NCI-H69 (cell line): ENCODE data around the gene KTI12.
"Not testable (repeated sequence)": the region's sequence is repeated elsewhere in the genome, so short reads cannot be mapped to it uniquely, and the experiment has no call there.

Experiments
- DNase-seq: peaks from one replicate; lab custom pipeline; 2025; lab: John Stamatoyannopoulos, UW

The KTI12 gene

DNA sequence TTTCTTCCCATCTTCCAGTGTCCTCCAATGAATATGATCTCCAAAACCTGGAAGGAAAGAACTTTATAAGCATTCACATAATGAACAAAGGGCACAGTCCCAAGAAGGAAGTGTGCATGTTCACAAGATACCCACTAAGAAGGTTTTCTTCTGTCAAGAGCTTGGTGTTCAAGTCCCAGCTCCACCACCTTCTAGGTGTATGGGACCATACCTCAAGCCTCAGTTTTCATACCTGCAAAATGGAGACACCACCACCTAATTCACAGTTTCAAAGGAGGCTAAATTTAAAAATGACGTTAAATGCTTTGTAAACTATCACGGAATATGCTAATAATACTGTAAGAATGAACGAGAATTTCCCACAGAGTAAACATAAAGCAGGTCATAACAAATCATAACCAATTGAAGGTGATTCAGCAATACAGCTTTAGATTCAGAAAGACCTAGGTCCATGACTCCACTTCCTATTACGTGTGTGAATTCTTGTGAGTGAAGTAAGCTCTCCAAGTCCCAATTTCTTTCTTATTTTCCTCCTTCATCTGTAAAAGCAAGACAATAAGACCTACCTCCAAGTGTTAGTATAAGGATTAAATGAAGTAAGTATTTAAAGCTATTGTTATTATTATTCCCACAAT is 8.1 kb upstream of the KTI12 start:
- DNase-seq = no peak

DNA sequence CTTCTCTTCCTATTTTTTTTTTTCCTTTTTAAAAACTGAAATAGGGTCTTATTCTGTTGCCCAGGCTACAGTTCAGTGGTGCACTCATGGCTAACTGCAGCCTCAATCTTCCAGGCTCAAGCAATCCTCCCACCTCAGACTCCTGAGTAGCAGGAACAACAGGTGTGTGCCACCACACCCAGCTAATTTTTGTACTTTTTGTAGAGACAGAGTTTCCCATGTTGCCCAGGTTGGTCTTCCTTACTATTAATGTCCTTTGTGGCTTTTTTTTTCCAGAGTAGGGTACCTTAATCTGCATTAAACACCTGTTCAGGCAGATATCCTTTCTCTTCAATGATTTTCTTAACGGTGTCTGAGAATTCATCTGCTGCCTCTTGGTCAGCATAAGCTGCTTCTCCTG is 4.3 kb upstream of the KTI12 start:
- no peak for DNase-seq

DNA sequence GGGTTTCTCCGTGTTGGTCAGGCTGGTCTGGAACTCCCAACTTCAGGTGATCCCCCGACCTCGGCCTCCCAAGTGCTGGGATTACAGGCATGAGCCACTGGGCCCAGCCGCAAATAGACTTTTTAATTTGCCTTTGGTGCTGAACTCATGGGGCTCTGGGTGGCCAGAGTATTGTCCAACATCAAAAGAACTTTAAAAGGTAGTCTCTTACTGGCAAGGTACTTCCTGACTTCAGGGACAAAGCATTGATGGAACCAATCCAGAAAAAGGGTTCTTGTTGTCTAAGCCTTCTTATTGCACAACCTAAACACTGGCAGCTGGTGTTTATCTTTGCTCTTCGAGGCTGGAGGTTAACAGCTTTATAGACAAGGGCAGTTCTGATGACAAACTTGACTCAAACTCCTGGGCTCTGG is 3.8 kb upstream of the KTI12 start:
- peak; percentile 50 for DNase-seq

DNA sequence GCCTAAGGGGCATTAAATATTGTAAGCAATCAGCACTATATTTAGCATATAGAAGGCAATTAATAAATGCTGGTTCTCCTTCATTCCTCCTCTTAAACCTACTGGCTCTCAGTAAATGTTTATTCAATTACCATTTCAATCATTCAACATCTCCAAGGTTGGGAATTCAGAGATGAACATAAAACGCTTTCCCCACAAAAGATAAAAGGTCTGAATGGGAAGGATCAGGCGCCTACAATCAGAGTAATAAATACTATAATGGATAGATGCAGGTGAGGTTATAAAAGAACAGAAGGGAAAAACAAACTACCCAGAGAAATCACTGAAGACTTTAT is 407 bp upstream of the KTI12 start:
- DNase-seq = no peak

DNA sequence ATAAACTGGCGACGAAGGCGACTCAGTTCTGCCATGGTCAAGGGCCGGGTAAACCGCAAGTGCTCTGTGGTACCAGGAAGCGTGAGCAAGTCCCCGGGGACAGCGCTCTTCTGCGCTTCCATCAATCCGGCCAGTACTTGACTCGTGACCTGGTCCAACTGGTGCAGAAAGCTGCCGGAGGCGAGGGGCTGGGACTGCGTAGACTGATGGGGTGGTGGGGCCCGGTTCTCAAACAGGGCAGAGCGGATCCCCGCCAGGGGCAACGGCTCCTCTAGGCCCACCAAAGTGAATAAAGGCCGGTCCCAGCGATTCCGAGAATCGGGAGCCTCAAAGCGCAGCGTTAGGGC is 852 bp downstream of the KTI12 start:
- peak; percentile 56 for DNase-seq

DNA sequence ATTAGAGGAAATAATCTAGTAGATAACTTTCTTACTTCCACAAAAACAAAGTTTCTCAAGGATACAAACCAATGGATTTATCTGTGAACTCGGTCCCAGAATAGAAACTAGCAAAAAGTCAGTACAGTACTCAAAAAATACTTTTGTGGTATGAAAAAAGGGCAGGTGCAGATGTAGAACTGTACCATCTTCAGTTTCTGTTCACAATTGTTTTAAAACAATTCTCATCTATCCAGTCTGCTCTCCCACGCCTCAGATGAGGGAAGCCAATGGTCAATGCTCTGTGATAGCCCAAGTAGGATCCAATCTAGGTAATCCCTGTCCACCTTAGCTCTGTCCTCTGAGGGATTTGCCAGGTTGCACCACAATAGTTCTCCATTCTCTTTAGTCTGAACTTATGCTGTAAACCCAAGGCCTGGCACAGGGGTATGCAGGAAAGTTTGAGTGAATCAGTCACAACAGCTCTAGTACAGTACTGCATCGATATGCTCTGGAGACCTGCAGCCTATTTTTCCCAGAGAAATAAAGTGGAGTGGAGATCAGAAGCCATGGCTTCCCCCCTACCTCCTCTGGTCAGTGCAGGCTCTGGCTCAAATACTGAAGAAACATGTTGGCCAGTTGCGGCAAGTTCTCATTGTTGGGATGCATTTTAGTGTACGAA is 1.4 kb downstream of the KTI12 start:
- peak; percentile 26 for DNase-seq

DNA sequence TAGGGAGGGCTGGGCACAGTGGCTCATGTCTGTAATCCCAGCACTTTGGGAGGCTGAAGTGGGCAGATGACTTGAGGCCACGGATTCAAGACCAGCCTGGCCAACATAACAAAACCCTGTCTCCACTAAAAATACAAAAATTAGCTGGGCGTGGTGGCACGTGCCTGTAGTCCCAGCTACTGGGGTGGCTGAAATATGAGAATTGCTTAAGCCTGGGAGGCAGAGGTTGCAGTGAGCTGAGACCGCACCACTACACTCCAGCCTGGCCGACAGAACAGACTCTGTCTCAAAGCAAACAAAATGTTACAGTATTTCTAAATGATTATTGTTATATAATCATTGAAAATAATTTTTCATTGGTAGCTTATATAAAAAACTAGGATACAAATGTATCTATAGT is 4.8 kb downstream of the KTI12 start:
- not testable (repeated sequence) for DNase-seq

DNA sequence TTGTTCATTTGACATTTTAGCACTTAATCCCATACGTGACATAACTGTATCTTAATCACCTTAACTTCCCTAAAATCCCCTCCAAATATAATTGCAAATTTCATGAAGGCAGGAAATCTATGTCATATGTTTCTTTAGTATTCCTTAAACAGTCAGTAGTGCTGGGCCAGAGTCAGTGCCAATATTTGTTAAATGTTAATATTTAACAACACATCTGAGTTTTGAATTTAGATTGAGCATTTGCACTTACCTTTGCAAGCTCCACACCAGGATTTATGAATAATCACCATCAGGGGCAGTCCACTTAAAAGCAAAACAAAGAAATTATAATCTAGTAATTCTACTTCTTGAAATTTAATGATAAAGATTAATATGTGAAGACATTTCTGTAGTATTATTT is 5.3 kb downstream of the KTI12 start:
- no peak for DNase-seq

DNA sequence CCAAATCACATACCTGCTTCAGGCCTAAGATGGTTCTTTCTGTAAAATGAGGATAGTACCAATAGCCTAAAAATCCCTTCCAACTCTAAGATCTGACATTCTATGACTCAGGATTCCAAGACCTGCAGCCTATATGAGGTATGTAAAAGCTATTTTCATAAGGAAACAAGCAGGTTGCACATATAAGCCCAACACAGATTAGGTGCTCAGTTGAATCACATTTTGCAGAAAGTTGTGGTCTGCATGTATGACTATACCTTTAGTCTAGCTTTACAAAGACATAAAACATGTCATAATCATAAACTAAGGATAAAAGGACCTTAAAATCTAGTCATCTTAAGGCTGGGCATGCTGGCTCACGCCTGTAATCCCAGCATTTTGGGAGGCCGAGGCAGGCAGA is 7.3 kb downstream of the KTI12 start:
- no peak for DNase-seq

DNA sequence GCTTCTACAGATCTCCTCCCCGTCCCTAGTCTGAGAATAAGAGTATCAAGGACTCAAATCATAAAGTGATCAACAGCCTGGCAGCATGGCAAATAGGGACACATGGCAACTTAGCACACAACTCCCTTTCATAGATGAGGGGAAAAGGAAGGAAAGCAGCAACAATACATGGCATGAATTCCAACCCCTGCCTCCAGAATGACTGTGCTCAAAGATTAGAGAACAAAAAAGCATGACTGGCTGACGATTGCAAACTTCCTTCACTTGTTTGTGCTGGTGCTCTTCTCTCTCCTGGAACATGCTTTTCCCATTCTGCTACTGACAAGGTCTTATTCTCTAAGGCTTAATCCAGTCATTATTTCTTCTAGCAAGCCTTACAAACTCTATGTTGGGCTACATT is 11.5 kb downstream of the KTI12 start:
- DNase-seq = no peak

DNA sequence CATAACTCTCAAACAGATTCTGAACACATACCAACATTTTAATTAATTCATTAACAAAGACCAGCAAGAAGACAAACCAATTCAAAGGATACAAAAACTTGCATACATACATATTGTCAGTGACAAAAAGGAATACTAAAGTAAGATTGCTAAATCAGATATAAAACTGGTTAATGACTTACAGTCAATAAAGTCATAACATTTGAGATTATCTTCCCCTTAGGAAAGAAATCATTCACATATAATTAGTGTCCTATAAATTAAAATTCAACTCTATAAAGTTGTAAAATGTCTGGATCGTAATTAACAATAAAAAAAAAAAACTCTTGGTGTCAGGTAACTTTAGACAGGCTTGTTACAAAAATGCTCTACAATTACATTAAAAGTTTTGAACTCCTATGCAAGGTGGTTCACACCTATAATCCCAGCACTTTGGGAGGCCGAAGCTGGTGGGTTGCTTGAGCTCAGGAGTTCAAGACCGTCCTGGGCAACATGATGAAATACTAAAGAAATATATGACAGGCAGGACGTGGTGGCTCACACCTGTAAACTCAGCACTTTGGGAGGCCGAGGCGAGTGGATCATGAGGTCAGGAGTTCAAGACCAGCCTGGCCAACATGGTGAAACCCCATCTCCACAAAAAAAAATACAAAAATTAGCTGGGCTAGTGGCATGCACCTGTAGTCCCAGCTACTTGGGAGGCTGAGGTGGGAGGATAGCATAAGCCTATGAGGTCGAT is 25.4 kb downstream of the KTI12 start:
- DNase-seq = no peak

DNA sequence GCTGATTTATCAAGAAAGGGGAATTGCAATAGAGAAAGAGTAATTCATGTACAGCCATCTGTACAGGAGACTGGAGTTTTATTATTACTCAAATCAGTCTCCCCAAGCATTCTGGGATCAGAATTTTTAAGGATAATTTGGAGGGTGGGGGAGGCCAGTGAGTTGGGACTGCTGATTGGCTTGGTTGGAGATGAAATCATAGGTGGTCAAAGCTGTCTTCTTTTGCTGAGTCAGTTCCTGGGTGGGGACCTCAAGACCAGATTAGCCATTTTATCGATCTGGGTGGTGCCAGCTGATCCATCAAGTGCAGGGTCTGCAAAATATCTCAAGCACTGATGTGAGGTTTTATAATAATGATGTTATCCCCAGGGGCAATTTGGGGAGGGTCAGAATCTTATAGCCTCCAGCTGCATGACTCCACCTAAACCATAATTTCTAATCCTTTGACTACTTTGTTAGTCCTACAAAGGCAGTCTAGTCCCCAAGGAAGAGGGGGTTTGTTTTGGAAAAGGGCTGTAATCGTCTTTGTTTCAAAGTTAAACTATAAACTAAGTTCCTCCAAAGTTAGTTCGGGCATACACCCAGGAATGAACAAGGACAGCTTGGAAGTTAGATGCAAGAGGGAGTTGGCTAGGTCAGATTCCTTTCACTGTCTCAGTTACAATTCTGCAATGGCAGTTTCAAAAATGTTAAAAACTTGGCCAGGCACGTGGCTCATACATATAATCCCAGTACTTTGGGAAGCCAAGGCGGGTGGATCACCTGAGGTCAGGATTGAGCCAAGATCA is 26.2 kb downstream of the KTI12 start:
- no peak for DNase-seq

DNA sequence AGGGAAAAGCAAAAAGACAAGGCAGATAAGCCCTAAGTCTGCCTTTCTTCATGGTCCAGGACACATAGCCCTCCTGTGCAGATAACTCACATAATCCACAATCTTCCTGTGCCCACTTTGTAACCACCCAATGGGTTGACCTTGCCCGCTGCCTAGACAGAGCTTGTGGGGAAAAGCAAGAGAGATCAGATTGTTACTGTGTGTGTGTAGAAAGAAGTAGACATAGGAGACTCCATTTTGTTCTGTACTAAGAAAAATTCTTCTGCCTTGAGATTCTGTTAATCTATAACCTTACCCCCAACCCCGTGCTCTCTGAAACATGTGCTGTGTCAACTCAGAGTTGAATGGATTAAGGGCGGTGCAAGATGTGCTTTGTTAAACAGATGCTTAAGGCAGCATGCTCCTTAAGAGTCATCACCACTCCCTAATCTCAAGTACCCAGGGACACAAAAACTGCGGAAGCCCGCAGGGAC is 27.5 kb downstream of the KTI12 start:
- DNase-seq = not testable (repeated sequence)

DNA sequence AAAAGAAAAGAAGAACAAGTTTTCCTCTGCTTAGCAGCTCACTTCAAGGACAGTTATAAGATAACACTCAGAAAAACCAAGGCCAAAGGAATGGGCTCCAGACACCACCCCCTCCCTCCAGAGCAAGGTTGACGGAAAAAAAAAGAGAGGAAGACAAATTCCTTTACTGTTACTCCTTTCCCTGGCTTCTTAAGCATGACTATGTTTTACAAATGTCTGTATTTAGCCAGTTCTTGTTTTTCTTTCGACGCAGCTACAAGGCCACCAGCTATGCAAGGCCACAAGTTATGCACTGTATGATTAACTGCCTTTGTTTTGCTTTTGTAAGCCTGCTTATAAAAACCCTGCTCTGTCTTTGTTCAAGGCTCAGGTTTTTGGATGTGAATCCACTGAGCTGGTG is 28.1 kb downstream of the KTI12 start:
- DNase-seq = not testable (repeated sequence)

DNA sequence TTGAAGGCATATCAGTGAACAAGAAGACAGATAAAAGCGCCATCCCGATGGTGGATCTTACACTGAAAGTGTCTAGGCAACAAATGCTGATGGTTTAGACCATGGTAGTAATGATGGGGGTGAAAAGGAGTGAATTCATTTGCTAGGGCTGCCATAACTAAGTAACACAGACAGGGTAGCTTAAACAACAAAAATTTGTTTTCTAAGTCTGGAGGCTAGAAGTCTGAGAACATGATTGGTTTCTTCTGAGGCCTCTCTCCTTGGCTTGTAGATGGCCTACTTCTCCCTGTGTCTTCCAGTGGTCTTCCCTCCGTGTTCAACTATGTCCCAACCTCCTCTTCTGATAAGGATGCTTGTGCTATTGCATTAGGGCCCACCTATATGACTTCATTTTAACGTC is 29.7 kb downstream of the KTI12 start:
- no peak for DNase-seq

DNA sequence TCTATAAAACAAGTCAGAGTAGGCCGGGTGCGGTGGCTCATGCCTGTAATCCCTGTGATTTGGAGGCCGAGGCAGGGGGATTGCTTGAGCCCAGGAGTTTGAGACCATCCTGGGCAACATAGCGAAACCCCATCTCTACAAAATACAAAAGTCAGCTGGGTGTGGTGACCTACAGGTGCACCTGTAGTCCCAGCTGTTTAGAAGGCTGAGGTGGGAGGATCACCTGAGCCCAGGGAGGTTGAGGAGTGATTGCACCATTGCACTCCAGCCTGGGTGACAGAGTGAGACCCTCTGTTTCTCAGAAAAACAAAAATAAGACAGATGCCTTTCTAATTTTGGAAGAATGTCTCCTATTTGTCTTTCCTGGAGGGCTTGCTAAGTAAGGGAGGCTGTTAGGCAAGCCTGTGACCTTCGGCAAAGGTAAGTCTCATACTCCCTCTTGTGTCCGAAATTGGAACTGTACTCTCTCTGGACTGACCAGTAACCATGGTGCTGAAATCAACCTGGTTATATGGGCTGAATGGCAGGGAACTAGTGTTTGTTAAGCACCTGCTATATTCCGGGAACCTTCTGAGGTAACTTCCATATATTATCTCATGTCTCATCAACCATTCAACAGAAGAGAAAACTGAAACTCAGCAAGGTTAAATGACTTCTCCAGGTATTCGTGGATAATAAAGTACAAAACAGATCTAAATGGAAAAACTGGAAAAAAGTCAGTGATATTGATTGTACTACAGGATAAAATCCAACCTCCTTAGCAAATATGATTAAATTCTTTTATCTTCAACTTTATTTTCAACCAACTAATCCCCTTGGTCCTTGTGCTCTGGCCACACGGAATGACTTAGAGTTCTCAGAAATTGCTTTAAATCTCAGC is 31.3 kb downstream of the KTI12 start:
- peak; percentile 82 for DNase-seq

DNA sequence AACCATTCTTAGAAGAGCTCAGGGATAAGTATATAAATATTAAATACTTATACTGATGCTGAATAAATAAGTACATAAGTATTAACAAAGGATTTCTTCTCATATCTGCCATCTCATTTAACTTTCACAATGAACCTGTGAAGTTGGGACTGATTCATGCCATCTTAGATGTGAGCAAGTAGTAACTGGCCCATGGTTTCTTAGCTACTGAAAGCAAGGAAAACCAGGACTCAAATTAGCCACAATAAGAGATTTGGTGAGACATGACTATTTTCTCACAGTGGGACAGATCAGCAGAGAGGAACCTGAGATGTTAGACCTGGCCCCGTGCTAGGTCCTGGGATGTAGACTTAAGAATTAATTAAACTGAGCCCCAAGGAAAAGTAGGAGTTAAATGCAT is 34.9 kb downstream of the KTI12 start:
- no peak for DNase-seq

DNA sequence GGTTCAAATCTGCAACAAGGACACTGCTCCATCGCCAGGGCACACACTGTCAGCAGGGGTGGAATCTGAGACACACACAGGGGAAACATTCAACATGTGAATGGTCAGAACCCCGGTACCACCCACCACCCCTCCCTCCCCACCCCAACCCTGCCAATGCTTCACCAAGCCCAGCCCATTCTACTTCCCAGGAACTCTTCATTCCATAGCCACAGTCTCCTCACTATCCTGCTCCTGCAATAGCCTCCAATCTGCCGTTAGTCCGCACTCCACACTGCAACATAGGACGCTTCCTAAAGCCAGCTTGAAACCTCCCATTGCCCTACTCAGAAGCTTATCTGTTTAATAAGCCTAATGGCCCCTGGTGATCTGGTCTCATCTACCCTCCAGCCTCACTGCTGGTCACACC is 35.6 kb downstream of the KTI12 start:
- DNase-seq = no peak

DNA sequence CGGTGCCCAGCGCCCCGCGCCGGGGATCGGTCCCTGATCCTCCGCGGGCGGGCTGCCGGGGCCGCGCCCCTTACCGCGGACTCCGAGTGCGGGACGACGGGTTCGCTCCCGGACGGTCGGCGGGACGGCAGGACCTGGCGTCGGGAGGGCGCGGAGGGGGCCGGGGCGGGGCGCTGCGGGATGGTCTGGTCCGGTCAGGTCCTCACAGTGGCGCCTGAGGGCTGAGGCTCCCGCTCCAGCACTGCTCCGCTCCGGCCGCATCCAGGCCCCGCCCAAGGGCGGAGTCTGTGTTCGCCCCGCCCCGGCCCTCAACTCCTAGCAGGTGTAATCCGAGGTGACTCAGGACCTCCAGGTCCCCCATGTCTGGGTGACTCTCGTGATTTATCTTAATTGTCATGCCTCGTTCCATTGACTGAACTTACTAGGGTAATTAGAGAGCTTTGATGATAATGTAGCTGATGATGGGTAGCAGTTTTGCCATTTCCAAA is 43.1 kb downstream of the KTI12 start, which contains the start of gene RAB3B:
RAB3B (minus strand) TSS at position 223 of the 488 bp plus-strand sequence. CDS start 13,583 bp downstream, outside the sequence.
- peak; percentile 77 for DNase-seq

DNA sequence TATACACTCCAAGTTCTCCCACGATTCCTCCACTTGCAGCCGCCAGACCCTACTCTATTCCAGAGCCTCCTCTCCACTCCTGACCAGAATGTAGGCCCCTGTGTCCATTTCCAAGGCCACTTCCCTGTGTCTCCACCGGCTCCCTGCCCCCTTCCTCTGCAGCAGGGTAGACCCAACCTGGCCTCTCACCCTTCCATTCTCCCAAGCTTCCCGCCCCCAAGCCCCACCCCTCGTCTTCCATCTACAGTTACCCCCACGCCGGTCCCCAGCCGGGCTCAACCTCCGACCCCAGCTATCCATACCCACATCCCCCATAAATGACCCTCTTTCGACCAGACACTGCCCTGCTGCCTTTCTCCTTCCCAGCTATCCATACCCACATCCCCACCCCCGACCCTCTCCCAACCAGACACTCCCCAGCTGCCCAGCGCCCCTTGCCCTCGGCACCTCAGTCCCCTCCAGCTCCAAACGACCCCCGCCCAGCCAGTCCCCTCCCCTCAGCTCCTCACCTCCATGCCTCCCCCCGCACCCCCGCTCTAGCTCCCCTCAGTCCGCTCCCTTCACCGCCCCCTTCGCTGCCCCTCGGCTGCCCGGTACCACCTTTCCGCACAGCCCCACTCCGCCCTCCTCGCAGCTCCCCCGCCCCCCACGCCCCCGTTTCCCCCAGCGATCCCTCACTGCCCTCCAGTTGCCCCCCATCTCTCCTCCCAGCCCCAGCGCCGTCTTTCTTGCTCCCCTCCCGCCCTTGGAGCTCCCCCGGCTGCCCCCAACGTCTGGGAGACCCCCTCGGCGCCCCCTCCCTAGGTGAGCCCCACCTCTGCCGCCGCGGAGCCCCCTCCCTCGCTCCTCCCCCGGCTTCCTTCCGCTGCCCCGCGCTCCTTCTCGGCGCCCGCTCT is 43.8 kb downstream of the KTI12 start:
- DNase-seq = peak; percentile 23
